Activated CD4-positive, alpha-beta T cell treated with anti-CD3 and anti-CD28 coated beads for 36 hours (primary cell): Measurements from ENCODE around the gene AFG1L. TPM values are rescaled to one million over a fixed set of nuclear protein-coding genes. Genes with fewer than 3 reads are reported as not detected.
"Not testable (repeated sequence)": the region's sequence is repeated elsewhere in the genome, so short reads cannot be mapped to it uniquely, and the experiment has no call there.

Source experiments
- ATAC-seq: fragments of 200-7000 bp; cut with Tn5 transposase; one replicate; pipeline ENCODE4 v1.10.0; 2021; ENCODE audit warnings: mild to moderate bottlenecking, moderate library complexity
- CTCF ChIA-PET: fragments of 350-600 bp; sonication (Branson Sonifier 250); formaldehyde crosslinking; loops from one replicate; lab custom pipeline; 2021; ENCODE audit warnings: antibody characterized with exemption; lab: Charles Lee
- POLR2A ChIA-PET: fragments of 350-600 bp; sonication (Branson Sonifier 250); formaldehyde crosslinking; loops from one replicate; lab custom pipeline; 2021; ENCODE audit warnings: antibody characterized with exemption, inconsistent platforms; lab: Charles Lee
- DNase-seq: peaks from one replicate; pipeline ENCODE4 v3.0.0-alpha.2; 2020
- H3K27ac Mint-ChIP-seq: one replicate; pipeline ENCODE4 v1.8.0; 2021; ENCODE audit warnings: mixed read lengths
- H3K27me3 Mint-ChIP-seq: one replicate; pipeline ENCODE4 v1.8.0; 2021; ENCODE audit warnings: mixed read lengths
- H3K36me3 Mint-ChIP-seq: one replicate; pipeline ENCODE4 v1.8.0; 2021; ENCODE audit warnings: low read depth, mixed read lengths
- H3K4me1 Mint-ChIP-seq: one replicate; pipeline ENCODE4 v1.8.0; 2021; ENCODE audit warnings: mixed read lengths
- H3K4me3 Mint-ChIP-seq: one replicate; pipeline ENCODE4 v1.8.0; 2021; ENCODE audit warnings: mild to moderate bottlenecking, moderate library complexity, mixed read lengths
- H3K9me3 Mint-ChIP-seq: one replicate; pipeline ENCODE4 v1.8.0; 2021; ENCODE audit warnings: low read depth, mixed read lengths
- intact Hi-C, 2 experiments: fragments of 100-400 bp; cut with DNase I in 1 of 2; cut with micrococcal nuclease in 1 of 2; formaldehyde crosslinking; loops; one replicate each; pipeline versions ENCODE4 v1.14.2 to v1.15.1; 2022 to 2024; cut with DNase I, micrococcal nuclease
- total RNA-seq, 2 experiments: library from RNA; stranded (reverse); gene quantifications; one replicate each; pipeline ENCODE4 v1.2.3, GENCODE V29; 2021

Gene AFG1L
- total RNA-seq, 2 experiments from 2014 or later, result 6.6 TPM

DNA sequence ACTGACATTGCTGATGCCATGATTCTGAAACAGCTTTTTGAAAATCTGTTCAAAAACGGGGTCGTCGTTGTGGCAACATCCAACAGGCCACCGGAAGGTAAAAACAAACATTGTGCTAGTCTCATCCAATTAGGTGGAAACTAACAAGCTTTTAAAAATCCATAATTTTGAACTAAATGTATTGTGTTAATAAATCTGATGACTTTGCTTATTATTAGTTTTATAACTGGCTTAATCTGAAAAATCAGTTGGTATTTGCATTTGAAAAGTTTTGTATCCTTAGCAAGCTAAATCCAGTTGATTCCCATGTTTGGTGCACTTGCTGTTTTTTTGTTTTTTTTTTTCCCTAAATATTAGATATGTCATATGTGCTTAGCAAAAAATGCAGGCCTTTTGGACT, 71.4 kb downstream of the AFG1L start:
- no peak for ATAC-seq
- H3K9me3 Mint-ChIP-seq, result no peaks in the 10 kb centered on the region
- H3K27ac Mint-ChIP-seq, result no peak overlapping the region
- no peak for DNase-seq
- no peak overlapping the region for H3K4me3 Mint-ChIP-seq
- ChIA-PET CTCF (interaction anchor here (1.3 to 1.6 kb wide), 2 partner anchors 24 to 65 kb away, joined by 3 read pairs; no protein-coding TSS in a partner anchor), POLR2A (no interaction called here)
- intact Hi-C loops, result loop anchor here in 1 of 2 experiments (10.0 kb wide), 1 partner anchor 251 kb away; no protein-coding TSS in a partner anchor
- no peaks in the 10 kb centered on the region for H3K4me1 Mint-ChIP-seq
- no peaks in the 10 kb centered on the region for H3K36me3 Mint-ChIP-seq
- no peaks in the 10 kb centered on the region for H3K27me3 Mint-ChIP-seq

DNA sequence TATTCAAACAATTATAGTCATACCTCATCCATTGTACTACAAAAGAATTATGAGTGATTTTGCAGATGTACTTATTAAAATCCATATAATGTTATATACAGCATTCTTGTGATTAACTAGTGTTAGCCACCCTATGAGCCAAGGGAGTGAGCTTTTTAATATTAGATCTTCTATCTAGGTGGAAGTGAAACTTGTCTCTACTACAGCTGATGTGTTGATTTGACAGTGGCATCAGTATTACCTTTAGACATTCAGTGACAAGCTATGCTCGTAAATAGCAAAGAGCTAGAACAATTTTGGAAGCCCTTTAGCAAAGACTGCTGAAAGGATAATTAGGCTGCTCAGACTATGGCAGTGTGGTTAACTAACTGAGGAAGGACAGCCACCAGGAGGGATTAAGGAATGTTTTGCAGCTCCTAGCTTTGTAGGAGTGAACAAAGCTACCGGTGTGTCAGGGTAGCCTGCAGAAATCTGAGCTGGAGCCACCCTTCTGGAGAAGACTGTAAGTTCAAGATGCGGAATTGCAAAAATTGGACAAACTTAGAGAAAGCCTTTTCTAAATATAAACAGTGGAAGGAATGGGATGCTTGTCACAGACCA, 73.7 kb downstream of the AFG1L start:
- no peaks in the 10 kb centered on the region for H3K4me1 Mint-ChIP-seq
- intact Hi-C loops, result loop anchor here in 1 of 2 experiments (10.0 kb wide), 1 partner anchor 254 kb away; no protein-coding TSS in a partner anchor
- DNase-seq (no peak), ATAC-seq (no peak)
- H3K36me3 Mint-ChIP-seq, result peaks cover 7% of the 10 kb centered on the region
- H3K4me3 Mint-ChIP-seq, result no peak overlapping the region
- POLR2A ChIA-PET, result no interaction called here
- H3K27ac Mint-ChIP-seq, result no peak overlapping the region
- H3K27me3 Mint-ChIP-seq, result no peaks in the 10 kb centered on the region
- CTCF ChIA-PET, result interaction anchor here (0.5 to 0.7 kb wide), 2 partner anchors 26 to 727 kb away, joined by 3 to 4 read pairs; no protein-coding TSS in a partner anchor
- no peaks in the 10 kb centered on the region for H3K9me3 Mint-ChIP-seq

DNA sequence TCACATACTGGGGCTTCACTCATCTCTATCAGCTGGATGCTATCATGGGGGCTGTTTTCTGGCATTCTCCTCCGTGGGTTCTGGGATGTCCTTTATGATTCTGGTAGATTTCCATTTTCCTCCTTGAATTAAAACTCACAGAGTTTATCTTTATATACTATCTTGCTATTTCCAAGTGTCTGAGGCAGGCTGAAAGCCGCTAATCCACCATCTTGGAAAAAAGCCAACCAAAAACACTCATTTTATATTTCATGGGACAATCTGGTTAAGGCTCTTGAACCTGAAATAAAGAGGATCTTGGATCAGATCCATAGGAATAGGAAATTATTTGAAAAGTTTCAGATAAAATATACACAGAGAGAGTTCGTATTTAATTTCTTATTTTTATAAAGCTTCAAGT, 86.0 kb downstream of the AFG1L start:
- no peak for ATAC-seq
- H3K9me3 Mint-ChIP-seq, result peaks cover 2% of the 10 kb centered on the region

DNA sequence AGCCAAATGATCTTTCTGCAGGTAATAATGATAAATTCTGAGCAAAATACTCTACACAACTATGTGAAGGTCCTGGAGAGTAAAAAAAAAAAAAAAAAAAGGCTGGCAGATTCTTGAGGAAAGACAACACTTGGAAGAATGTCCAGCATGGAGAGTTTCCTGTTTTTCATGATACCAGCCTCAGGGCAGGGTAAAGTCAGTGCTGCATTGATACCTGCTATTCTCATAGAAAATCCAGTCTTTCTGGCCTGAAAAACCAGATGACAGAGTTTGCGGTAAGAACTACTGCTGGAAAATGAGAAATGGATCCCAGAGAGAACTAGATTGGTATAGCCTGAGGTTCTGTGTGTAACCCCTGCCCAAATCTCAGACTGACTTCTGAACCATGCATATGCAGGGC, 89.1 kb downstream of the AFG1L start:
- Mint-ChIP-seq H3K27ac (no peak overlapping the region), H3K4me3 (no peak overlapping the region), H3K27me3 (no peaks in the 10 kb centered on the region), H3K9me3 (no peaks in the 10 kb centered on the region), H3K4me1 (no peaks in the 10 kb centered on the region), H3K36me3 (peaks cover 4% of the 10 kb centered on the region)
- CTCF ChIA-PET, result no interaction called here
- POLR2A ChIA-PET, result no interaction called here
- intact Hi-C loops, result no loop called here
- DNase-seq, result no peak
- ATAC-seq, result no peak

More for the DNA sequence above, 86.0 kb downstream of the AFG1L start:
- CTCF ChIA-PET, result interaction anchor here (1.3 kb wide), 1 partner anchor 10 kb away, joined by 3 read pairs; no protein-coding TSS in a partner anchor
- no peak overlapping the region for H3K27ac Mint-ChIP-seq
- H3K4me3 Mint-ChIP-seq, result no peak overlapping the region
- intact Hi-C loops, result no loop called here
- DNase-seq, result no peak
- H3K36me3 Mint-ChIP-seq, result peaks cover 20% of the 10 kb centered on the region
- H3K27me3 Mint-ChIP-seq, result no peaks in the 10 kb centered on the region
- H3K4me1 Mint-ChIP-seq, result no peaks in the 10 kb centered on the region
- POLR2A ChIA-PET, result no interaction called here

DNA sequence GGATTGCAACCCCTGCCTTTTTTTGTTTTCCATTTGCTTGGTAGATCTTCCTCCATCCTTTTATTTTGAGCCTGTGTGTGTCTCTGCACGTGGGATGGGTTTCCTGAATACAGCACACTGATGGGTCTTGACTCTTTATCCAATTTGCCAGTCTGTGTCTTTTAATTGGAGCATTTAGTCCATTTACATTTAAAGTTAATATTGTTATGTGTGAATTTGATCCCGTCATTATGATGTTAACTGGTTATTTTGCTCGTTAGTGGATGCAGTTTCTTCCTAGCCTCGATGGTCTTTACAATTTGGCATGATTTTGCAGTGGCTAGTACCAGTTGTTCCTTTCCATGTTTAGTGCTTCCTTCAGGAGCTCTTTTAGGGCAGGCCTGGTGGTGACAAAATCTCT, 94.3 kb downstream of the AFG1L start:
- POLR2A ChIA-PET, H3K27me3 Mint-ChIP-seq, H3K4me3 Mint-ChIP-seq, H3K27ac Mint-ChIP-seq, H3K9me3 Mint-ChIP-seq, H3K4me1 Mint-ChIP-seq, DNase-seq, intact Hi-C loops, ATAC-seq, H3K36me3 Mint-ChIP-seq: not testable (repeated sequence)
- CTCF ChIA-PET, result interaction anchor here (0.7 kb wide), 1 partner anchor 399 kb away, joined by 3 read pairs; no protein-coding TSS in a partner anchor

DNA sequence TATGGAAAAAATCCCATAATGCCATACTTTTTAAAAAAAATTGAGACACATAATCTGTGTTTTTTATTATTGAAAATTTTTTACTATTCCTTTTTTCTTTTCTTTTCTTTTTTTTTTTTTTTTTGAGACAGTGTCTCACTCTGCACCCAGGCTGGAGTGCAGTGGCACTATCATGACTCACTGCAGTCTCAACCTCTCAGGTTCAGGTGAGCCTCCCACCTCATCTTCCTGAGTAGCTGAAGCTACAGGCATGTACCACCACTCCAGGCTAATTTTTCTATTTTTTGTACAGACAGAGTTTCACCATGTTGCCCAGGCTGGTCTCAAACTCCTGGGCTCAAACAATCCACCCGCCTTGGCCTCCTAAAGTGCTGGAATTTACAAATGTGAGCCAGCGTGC, 100.4 kb downstream of the AFG1L start:
- H3K27ac Mint-ChIP-seq, result no peak overlapping the region
- no peaks in the 10 kb centered on the region for H3K4me1 Mint-ChIP-seq
- H3K4me3 Mint-ChIP-seq, result no peak overlapping the region
- DNase-seq (no peak), ATAC-seq (no peak)
- ChIA-PET POLR2A (no interaction called here), CTCF (interaction anchor here (1.2 kb wide), 1 partner anchor 27 kb away, joined by 4 read pairs; no protein-coding TSS in a partner anchor)
- H3K36me3 Mint-ChIP-seq, result peaks cover 2% of the 10 kb centered on the region
- H3K27me3 Mint-ChIP-seq, result no peaks in the 10 kb centered on the region
- intact Hi-C loops, result no loop called here
- H3K9me3 Mint-ChIP-seq, result peaks cover 2% of the 10 kb centered on the region

DNA sequence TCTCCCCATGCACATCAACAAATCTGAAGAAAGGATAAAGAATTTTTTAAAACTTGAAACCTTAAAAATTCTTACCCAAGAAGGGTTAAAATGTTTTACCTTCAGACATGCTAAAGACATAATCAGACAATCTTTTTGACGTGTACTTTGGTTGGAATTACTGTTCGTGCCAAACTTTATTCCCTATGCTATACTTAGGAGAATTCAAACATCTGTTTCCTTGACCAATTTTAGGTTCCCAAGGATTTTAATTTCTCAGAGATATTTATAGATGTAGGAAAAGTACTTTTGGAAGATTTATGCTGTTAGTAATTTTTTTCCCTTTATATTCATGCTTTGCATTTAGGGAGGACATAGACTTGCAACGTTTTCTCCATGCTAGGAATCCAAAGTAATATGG, 108.4 kb downstream of the AFG1L start:
- Mint-ChIP-seq H3K9me3 (no peaks in the 10 kb centered on the region), H3K4me3 (no peak overlapping the region), H3K27ac (no peak overlapping the region), H3K4me1 (no peaks in the 10 kb centered on the region), H3K36me3 (peaks cover 10% of the 10 kb centered on the region), H3K27me3 (no peaks in the 10 kb centered on the region)
- ChIA-PET CTCF (interaction anchor here (0.6 kb wide), 1 partner anchor 90 kb away, joined by 3 read pairs; no protein-coding TSS in a partner anchor), POLR2A (interaction anchor here (0.7 kb wide), 2 partner anchors 271 to 316 kb away, joined by 3 to 10 read pairs; no protein-coding TSS in a partner anchor)
- DNase-seq (no peak), ATAC-seq (no peak)
- intact Hi-C loops, result no loop called here

DNA sequence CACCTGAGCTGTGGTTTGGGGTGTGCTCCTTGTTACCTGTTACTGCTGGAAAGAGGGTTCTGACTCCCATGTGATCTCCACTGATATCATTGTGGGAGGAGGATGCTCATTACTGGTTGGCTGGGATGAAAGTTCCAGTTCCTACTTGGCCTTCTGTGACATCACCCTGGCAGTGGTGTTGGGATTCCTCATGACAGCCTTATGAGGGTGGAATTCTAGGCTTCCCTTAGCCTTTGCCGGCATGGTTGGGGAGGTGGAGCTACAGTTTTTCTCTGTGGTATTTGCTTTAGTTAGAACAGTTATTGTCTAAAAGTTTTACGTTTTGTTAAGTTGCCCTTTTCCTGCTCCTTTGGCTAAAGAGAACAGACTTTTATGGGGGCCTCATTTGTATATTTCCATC, 112.1 kb downstream of the AFG1L start:
- no peak for ATAC-seq
- no peak overlapping the region for H3K4me3 Mint-ChIP-seq
- no peaks in the 10 kb centered on the region for H3K4me1 Mint-ChIP-seq
- CTCF ChIA-PET, result interaction anchor here (1.0 kb wide), 1 partner anchor 15 kb away, joined by 4 read pairs; no protein-coding TSS in a partner anchor
- peaks cover 2% of the 10 kb centered on the region for H3K9me3 Mint-ChIP-seq
- no peaks in the 10 kb centered on the region for H3K27me3 Mint-ChIP-seq
- H3K36me3 Mint-ChIP-seq, result peaks cover 25% of the 10 kb centered on the region
- DNase-seq, result no peak
- no peak overlapping the region for H3K27ac Mint-ChIP-seq
- POLR2A ChIA-PET, result no interaction called here
- intact Hi-C loops, result no loop called here

DNA sequence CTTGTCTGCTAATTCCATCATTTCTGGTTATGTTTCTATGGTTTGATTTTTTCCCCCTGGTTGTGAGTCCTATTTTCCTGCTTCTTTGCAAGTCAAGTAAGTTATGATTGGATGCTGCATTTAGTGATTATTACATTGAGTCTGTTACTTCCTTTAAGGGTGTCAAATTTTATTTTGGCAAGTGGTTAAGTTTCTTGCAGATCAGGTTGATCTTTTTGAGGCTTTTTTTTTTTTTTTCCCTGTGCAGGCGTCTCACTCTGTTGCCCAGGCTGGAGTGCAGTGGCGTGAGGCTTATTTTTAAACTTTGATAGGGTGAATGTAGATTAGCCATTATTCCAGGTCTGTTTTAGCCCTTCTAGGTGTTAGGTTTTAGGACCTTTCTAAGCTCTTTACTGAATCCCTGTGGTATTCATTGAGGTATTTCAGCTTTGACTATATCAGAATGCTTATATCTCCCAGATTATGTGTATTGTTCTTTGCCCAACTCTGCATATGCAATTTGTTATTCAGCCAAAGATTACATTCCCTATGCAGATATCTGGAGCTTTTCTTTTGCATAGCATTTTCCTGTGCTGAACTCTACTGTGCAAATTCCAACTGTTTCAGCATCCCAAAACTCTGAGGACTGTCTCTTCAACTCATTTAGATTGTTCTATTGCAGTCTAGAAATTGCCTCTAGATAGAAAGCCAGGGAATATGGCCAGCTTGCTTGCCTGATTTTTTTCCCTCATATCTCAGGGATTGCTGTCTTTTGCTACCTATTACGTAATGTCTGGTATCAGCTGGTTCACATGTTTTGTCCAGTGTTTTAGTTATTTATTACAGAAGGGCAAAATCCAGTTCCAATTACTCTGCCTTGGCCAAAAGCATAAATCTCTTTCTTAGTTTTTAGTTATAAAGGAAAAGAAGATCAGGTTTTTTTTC, 113.3 kb downstream of the AFG1L start:
- no peaks in the 10 kb centered on the region for H3K27me3 Mint-ChIP-seq
- no peak overlapping the region for H3K27ac Mint-ChIP-seq
- ChIA-PET CTCF (interaction anchor here (0.6 to 1.0 kb wide), 2 partner anchors 14 to 681 kb away, joined by 3 to 4 read pairs; no protein-coding TSS in a partner anchor), POLR2A (no interaction called here)
- H3K4me3 Mint-ChIP-seq, result no peak overlapping the region
- H3K9me3 Mint-ChIP-seq, result peaks cover 11% of the 10 kb centered on the region
- intact Hi-C loops, result no loop called here
- DNase-seq (no peak), ATAC-seq (no peak)
- no peaks in the 10 kb centered on the region for H3K4me1 Mint-ChIP-seq
- H3K36me3 Mint-ChIP-seq, result peaks cover 28% of the 10 kb centered on the region

DNA sequence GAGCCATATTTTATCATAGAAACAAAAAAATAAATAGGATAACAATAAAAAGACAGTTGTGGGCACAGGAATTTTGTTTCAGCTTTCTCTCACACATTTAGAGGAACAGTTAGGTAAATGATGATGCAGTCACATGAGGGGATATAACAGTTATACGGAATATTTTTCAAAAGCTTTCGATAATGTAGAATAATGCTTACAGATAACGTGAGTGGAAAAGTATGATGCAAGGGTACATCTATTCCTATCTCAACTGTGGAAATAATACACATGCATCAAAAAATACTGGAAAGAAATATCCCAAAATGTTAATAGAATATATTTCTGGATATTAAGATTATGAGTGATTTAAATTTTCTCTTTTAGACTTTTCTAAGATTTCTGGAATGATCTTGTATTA, 114.0 kb downstream of the AFG1L start:
- ChIA-PET CTCF (no interaction called here), POLR2A (no interaction called here)
- H3K27me3 Mint-ChIP-seq, result no peaks in the 10 kb centered on the region
- H3K27ac Mint-ChIP-seq, result no peak overlapping the region
- H3K4me3 Mint-ChIP-seq, result no peak overlapping the region
- DNase-seq, result no peak
- peaks cover 18% of the 10 kb centered on the region for H3K9me3 Mint-ChIP-seq
- ATAC-seq, result no peak
- no peaks in the 10 kb centered on the region for H3K4me1 Mint-ChIP-seq
- H3K36me3 Mint-ChIP-seq, result peaks cover 24% of the 10 kb centered on the region
- intact Hi-C loops, result no loop called here

DNA sequence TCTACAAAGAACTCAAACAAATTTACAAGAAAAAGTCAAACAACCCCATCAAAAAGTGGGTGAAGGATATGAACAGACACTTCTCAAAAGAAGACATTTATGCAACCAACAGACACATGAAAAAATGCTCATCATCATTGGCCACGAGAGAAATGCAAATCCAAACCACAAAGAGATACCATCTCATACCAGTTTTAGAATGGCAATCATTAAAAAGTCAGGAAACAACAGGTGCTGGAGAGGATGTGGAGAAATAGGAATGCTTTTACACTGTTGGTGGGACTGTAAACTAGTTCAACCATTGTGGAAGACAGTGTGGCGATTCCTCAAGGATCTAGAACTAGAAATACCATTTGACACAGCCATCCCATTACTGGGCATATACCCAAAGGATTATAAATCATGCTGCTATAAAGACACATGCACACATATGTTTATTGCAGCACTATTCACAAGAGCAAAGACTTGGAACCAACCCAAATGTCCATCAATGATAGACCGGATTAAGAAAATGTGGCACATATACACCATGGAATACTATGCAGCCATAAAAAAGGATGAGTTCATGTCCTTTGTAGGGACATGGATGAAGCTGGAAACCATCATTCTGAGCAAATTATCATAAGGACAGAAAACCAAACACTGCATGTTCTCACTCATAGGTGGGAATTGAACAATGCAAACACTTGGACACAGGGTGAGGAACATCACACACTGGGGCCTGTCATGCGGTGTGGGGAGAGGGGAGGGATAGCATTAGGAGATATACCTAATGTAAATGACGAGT, 121.4 kb downstream of the AFG1L start:
- CTCF ChIA-PET, result interaction anchor here (1.1 kb wide), 1 partner anchor 49 kb away, joined by 3 read pairs; no protein-coding TSS in a partner anchor
- ATAC-seq, H3K4me1 Mint-ChIP-seq, H3K27me3 Mint-ChIP-seq, H3K4me3 Mint-ChIP-seq, intact Hi-C loops, H3K36me3 Mint-ChIP-seq, H3K27ac Mint-ChIP-seq, DNase-seq, POLR2A ChIA-PET: not testable (repeated sequence)
- peaks cover 20% of the 10 kb centered on the region for H3K9me3 Mint-ChIP-seq
